Measurements from ENCODE around the gene DNLZ. TPM values are rescaled to one million over a fixed set of nuclear protein-coding genes. Genes with fewer than 3 reads are reported as not detected.

The DNLZ gene
- total RNA-seq = 10 to 100 TPM; 10.1 to 26.8 (median 14.4) TPM
- 10 to 100 TPM; 14.1 to 19.4 TPM for polyA plus RNA-seq

- peak; percentile 96 to 100 (median 98) for TF ChIP-seq CTCF (IDR thresholded peaks at IDR 0.05)
- 1% methylated on average over 83 to 97 of the region's 97 CpGs for whole genome bisulfite sequencing, 2 donors
- Histone ChIP-seq H3K27me3 (no peaks in the 10 kb centered on the region), H3K27ac (peak within 1 kb of the TSS; percentile 74 to 83 (median 80)), H3K9me3 (no peaks in the 10 kb centered on the region), H3K36me3 (no peaks in the 10 kb centered on the region), H3K4me1 (peaks cover 0 to 6% (median 5%) of the 10 kb centered on the region in 3 donors), H3K4me3 (peak within 1 kb of the TSS; percentile 74 to 96 (median 87))
- ATAC-seq = peak; percentile 84 to 95 (median 93)
- no peak for FAIRE-seq
- peak; percentile 97 to 99 (median 98) for DNase-seq
- intact Hi-C loops (cut with DNase I) = no loop called here
Measured at GRCh38 chr9:136363106-136363948, at the start of gene DNLZ. Gene DNLZ (minus strand): TSS chr9:136363744. CDS start chr9:136363714, 30 bp downstream.

- intact Hi-C loops (cut with DNase I) = no loop called here
- peaks cover 0 to 15% (median 13%) of the 10 kb centered on the region in 3 donors for H3K4me1 ChIP-seq
- no peaks in the 10 kb centered on the region for H3K27me3 ChIP-seq
- no peak overlapping the region for H3K27ac ChIP-seq
- H3K4me3 ChIP-seq = no peak overlapping the region
- ATAC-seq (no peak), DNase-seq (peak in 2 of 6 donors; percentile 53 to 63), FAIRE-seq (no peak)
- peaks cover 0 to 42% (median 13%) of the 10 kb centered on the region in 3 donors for H3K36me3 ChIP-seq
- no peaks in the 10 kb centered on the region for H3K9me3 ChIP-seq
- TF ChIP-seq CTCF (IDR thresholded peaks at IDR 0.05) = no peak
- WGBS, 2 donors = 75 to 76% methylated on average over 9 of the region's 9 CpGs
Measured at GRCh38 chr9:136412962-136413361, 49.4 kb upstream of the DNLZ start.

GRCh38 chr9:136411378-136411777 is 47.8 kb upstream of the DNLZ start:
- peaks cover 0 to 15% (median 13%) of the 10 kb centered on the region in 3 donors for H3K4me1 ChIP-seq
- H3K27ac ChIP-seq = no peak overlapping the region
- no peak for TF ChIP-seq CTCF (IDR thresholded peaks at IDR 0.05)
- no peak for DNase-seq
- no peak for FAIRE-seq
- no peak for ATAC-seq
- WGBS, 2 donors = 27 to 29% methylated on average over 4 of the region's 4 CpGs
- H3K27me3 ChIP-seq = no peaks in the 10 kb centered on the region
- H3K9me3 ChIP-seq = no peaks in the 10 kb centered on the region
- peaks cover 0 to 34% (median 11%) of the 10 kb centered on the region in 3 donors for H3K36me3 ChIP-seq
- peak overlapping the region; percentile 72 to 97 (median 89) for H3K4me3 ChIP-seq
- intact Hi-C loops (cut with DNase I) = no loop called here

GRCh38 chr9:136410500-136411287 is 47.1 kb upstream of the DNLZ start, which contains the start of the genes ENTR1 and PMPCA:
Gene ENTR1 (minus strand): TSS chr9:136410614. CDS start chr9:136410397, 217 bp downstream.
Gene PMPCA (plus strand): TSS chr9:136410658. CDS start chr9:136410669, 11 bp downstream.
- DNase-seq (peak; percentile 88 to 97 (median 92)), ATAC-seq (peak; percentile 91 to 97 (median 96)), FAIRE-seq (no peak)
- intact Hi-C loops (cut with DNase I) = no loop called here
- no peak for TF ChIP-seq CTCF (IDR thresholded peaks at IDR 0.05)
- H3K27ac ChIP-seq = peak within 1 kb of the TSS; percentile 67 to 74 (median 68)
- 0 to 1% methylated on average over 74 to 83 of the region's 83 CpGs for WGBS, 2 donors
- H3K4me3 ChIP-seq = peak within 1 kb of the TSS; percentile 72 to 97 (median 89)
- H3K9me3 ChIP-seq = no peaks in the 10 kb centered on the region
- no peaks in the 10 kb centered on the region for H3K27me3 ChIP-seq
- peaks cover 0 to 15% (median 13%) of the 10 kb centered on the region in 3 donors for H3K4me1 ChIP-seq
- H3K36me3 ChIP-seq = peaks cover 0 to 31% (median 11%) of the 10 kb centered on the region in 3 donors

All from pancreas (tissue), 10 donors.